SH-SY5Y (cell line): ENCODE results near the gene ITPA.

Source experiments
- GATA2 ChIP-seq: IDR thresholded peaks from 2 replicates; pipeline ENCODE4 v1.6.1; 2011; ENCODE audit warnings: mild to moderate bottlenecking, low read depth, low read length
- GATA3 ChIP-seq: IDR thresholded peaks from 2 replicates; pipeline ENCODE4 v1.6.1; 2011; ENCODE audit warnings: low read depth, mild to moderate bottlenecking, low read length, moderate library complexity

- no peak for TF ChIP-seq GATA3
- TF ChIP-seq GATA2, result no peak
Observed at GRCh38 chr20:3223651-3223993, 14.3 kb downstream of the ITPA start.
